Epithelial cell of esophagus (primary cell): ENCODE results near the gene MPL.

Source experiments
- DNase-seq: peaks from one replicate; pipeline ENCODE4 v3.0.0; 2010; ENCODE audit warnings: low read depth
- H3K4me3 ChIP-seq: 2 replicates; pipeline ENCODE4 v1.5.1; 2011; ENCODE audit warnings: mild to moderate bottlenecking, low read length, control low read depth
- TF ChIP-seq, protein P1 (sequence below): IDR thresholded peaks from 2 replicates; pipeline ENCODE4 v1.5.1; 2011; ENCODE audit warnings: low read depth, mild to moderate bottlenecking, low read length, control low read depth, inconsistent platforms; ENCODE audit not compliant: insufficient read depth; ENCODE audit errors: missing control alignments

MPL gene

DNA sequence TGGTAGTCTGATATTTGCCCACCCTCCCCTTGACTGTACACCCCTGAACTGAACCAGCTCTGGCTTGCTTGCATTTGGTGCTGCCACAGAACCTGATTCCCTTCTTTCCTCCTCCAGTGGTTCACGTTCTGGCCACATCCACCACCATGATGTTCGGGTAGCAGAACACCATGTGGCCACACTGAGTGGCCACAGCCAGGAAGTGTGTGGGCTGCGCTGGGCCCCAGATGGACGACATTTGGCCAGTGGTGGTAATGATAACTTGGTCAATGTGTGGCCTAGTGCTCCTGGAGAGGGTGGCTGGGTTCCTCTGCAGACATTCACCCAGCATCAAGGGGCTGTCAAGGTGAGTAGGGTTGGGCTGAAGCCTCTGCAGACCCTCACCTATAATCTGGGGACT lies 23.0 kb downstream of the MPL start:
- peak overlapping the region; percentile 62 for H3K4me3 ChIP-seq
- DNase-seq: no peak

GRCh38 chr1:43363283-43363934 lies 25.8 kb downstream of the MPL start:
- H3K4me3 ChIP-seq: no peak overlapping the region
- TF ChIP-seq, protein P1, sequence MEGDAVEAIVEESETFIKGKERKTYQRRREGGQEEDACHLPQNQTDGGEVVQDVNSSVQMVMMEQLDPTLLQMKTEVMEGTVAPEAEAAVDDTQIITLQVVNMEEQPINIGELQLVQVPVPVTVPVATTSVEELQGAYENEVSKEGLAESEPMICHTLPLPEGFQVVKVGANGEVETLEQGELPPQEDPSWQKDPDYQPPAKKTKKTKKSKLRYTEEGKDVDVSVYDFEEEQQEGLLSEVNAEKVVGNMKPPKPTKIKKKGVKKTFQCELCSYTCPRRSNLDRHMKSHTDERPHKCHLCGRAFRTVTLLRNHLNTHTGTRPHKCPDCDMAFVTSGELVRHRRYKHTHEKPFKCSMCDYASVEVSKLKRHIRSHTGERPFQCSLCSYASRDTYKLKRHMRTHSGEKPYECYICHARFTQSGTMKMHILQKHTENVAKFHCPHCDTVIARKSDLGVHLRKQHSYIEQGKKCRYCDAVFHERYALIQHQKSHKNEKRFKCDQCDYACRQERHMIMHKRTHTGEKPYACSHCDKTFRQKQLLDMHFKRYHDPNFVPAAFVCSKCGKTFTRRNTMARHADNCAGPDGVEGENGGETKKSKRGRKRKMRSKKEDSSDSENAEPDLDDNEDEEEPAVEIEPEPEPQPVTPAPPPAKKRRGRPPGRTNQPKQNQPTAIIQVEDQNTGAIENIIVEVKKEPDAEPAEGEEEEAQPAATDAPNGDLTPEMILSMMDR: no peak
- DNase-seq: no peak

More for the DNA sequence above, 23.0 kb downstream of the MPL start:
- TF ChIP-seq, protein P1: no peak

DNA sequence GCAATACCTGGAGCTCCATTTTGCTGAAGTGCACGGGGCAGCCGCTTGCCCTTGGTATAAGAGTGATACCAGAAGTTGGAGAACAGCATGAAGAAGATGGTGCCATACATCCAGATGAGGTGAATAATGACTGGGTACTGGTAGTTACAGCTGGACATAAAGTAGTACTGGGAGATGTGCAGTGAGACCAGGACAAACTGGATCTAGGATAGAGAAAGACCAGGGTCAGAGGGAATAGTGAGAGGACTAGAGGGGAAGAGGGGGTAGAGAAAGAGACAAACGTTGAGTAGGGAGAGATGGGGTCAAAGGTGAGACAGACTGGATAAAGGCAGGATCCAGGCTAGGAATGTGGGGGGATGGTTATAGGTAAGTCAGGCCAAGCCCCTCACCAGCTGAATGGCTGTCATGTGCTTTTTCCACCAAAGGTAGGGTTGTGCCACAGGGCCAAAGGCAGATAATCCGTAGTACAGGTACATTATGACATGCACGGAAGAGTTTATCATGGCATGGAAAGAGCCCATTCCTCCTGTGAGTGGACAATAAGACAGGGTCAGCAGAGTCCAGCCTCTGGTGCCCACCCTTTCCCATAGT lies 26.4 kb downstream of the MPL start:
- DNase-seq: no peak
- TF ChIP-seq, protein P1: no peak
- H3K4me3 ChIP-seq: no peak overlapping the region

DNA sequence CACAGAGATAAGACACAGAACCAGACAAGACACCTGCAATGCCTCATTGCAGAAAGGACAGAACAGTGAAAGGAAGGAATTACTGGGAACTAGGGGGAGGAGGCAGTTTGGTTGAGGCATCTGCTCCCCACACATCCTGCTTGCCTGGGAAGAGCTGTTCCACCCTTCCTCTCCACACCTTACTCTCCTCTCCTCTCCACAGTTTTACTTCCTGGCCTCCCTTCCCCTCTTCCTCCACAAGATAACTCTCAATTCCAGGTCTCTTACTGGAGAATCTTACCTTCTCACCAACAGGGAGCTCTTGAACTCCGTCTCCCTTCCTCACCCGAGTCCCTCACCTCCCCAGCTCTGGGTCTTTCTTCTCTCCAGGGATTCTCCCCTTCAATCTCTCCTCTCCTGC lies 28.1 kb downstream of the MPL start:
- peak overlapping the region; percentile 75 for H3K4me3 ChIP-seq
- TF ChIP-seq, protein P1: no peak
- no peak for DNase-seq

GRCh38 chr1:43366179-43366578 lies 28.6 kb downstream of the MPL start:
- TF ChIP-seq, protein P1: no peak
- H3K4me3 ChIP-seq: peak overlapping the region; percentile 75
- peak; percentile 82 for DNase-seq

DNA sequence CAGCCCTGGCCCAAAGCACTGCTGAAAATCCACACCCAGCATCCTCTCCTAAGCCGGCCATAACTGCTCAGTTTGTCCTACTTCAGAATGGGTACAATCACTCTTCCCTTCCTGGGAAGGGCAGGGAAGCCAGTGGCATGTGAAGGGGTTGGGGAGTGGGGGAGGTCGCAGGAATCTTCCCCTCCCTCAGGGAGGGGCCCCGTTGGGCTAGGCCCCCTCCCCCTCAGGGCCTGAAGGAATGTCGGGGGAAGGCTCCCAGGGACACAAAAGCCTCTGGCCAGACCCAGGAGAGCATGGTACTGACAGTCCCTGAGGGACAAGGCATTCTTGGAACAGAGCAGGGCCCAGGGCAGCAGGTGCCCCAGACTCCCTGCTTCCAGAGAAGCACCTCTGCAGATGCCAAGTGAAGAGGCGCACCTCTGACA lies 29.0 kb downstream of the MPL start:
- DNase-seq: peak; percentile 51
- peak overlapping the region; percentile 75 for H3K4me3 ChIP-seq
- TF ChIP-seq, protein P1: no peak
